ENCODE measurements around the gene COX8C. TPM values are rescaled to one million over a fixed set of nuclear protein-coding genes. Genes with fewer than 3 reads are reported as not detected.

COX8C gene, protein sequence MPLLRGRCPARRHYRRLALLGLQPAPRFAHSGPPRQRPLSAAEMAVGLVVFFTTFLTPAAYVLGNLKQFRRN
- total RNA-seq: not detected

DNA sequence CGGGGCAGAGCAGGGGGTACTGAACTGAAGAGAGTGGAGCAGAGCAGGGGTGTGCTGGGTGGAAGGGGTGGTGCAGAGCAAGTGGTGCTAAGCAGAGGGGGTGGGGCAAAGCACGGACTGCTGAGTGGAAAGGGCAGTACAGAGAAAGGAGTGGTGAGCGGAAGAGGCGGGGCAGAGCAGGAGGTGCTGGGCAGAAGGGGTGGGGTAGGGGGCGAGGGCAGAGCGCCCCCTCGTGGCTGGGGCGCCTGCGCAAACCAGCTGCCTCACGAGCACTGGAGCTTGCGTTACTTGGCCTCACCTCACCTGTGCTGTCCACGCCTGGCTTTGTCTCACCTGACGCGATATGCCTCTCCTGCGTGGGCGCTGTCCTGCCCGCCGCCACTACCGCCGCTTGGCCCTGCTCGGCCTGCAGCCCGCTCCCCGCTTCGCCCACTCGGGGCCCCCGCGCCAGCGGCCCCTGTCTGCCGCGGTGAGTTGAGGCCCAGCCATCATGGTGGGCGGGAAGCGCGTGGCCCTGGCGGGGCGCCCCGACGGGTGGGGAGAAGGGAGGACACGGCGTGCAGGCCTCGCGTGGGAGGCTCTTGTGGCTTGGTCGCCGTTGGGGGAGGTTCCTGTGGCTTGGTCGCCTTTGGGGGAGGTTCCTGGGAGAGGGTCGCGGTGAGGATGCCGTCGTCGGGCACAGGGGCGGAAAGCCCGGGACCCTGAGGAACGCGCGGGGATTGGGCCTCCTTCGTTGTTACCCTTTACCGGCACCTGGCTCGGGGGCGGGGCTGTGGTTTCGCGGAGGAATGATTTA lies at the start of gene COX8C:
COX8C (plus strand) TSS at position 257 of the 796 bp plus-strand sequence; CDS start at position 344, 87 bp downstream.
- no peak for ATAC-seq (ENCODE audit: low read depth)
- H3K27me3 Mint-ChIP-seq: peaks cover 8% of the 10 kb centered on the region

DNA sequence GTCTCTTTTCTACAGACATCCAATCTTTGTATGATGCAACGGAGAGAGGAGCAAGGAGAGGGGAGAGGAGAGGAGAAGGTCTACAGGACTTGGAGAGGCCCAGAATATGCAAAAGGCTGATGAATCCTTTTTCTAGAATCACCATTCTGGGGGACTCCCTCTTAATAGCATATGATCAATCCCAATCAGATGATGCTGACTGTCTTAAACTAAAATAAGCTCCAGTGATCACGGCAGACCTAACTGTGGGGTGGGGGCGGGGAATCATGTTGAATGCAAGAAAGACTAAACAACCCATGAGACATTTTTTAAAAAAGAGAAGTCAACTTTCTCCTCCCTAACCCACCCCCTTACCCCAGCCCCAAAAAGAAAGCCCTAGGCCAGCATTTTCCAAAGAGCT lies 47.6 kb upstream of the COX8C start:
- POLR2A ChIA-PET: no interaction called here
- Mint-ChIP-seq H3K4me3 (no peak overlapping the region), H3K36me3 (peaks cover 4% of the 10 kb centered on the region), H3K27ac (no peak overlapping the region), H3K4me1 (peaks cover 1% of the 10 kb centered on the region), H3K9me3 (no peaks in the 10 kb centered on the region), H3K27me3 (no peaks in the 10 kb centered on the region)
- no peak for ATAC-seq (ENCODE audit: low read depth)
- DNase-seq: no peak

More for the DNA sequence above, at the start of gene COX8C:
- no peak within 1 kb of the TSS for H3K27ac Mint-ChIP-seq
- no peak within 1 kb of the TSS for H3K4me3 Mint-ChIP-seq
- H3K36me3 Mint-ChIP-seq: no peaks in the 10 kb centered on the region
- no peak for DNase-seq
- POLR2A ChIA-PET: no interaction called here
- H3K9me3 Mint-ChIP-seq: peaks cover 3% of the 10 kb centered on the region
- H3K4me1 Mint-ChIP-seq: no peaks in the 10 kb centered on the region

DNA sequence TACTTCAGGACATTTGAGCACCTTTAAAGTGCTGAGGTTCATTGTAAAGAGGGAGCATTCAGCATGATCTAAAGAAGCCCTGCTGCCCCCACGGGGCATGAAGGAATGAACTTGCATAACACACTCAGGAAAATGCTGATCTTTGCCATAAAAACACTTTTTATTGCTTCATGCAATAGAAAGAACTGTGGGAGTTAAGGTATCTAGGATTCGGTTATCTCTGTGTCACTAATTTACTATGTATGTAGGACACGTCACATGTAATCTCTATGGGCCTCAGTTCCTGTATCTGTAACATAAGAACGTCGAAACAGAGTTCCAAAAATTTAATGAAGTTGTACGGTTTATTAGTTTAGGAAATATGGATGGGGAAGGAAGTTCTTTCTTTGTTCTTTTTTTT lies 47.1 kb upstream of the COX8C start:
- ATAC-seq (ENCODE audit: low read depth) (no peak), DNase-seq (no peak)
- H3K36me3 Mint-ChIP-seq: peaks cover 2% of the 10 kb centered on the region
- no peak overlapping the region for H3K27ac Mint-ChIP-seq
- POLR2A ChIA-PET: no interaction called here
- no peaks in the 10 kb centered on the region for H3K27me3 Mint-ChIP-seq
- no peaks in the 10 kb centered on the region for H3K9me3 Mint-ChIP-seq
- H3K4me1 Mint-ChIP-seq: peaks cover 1% of the 10 kb centered on the region
- H3K4me3 Mint-ChIP-seq: no peak overlapping the region

DNA sequence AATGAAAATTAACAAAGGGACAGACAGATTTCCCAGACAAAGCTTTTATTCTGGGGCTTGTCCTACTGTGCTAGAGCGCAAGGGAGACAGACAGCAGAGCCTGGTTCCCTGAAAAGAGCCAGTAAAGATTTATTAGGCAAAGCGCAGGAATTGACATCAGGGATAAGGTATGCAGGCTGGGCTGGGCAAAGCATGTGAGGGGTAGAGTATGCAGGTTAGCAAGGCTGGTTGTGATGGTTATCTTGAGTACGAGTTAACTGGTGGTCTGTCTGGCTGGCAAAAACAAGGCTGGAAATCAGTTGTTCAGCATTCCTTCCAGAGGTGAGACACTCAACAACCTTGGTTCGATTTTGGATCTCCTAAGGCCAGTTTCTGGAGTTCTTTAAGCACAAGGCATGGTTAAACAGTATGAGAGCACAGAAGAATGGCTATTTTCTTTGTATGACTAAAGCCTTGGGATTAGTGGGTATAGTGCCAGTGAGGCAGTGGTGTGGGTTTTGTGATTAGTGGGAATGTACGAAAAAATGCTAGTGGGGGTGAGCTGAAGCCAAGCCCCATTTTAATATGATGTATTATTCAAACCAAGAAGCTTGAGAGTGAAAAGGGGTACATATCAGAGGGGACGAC lies 45.0 kb upstream of the COX8C start:
- Mint-ChIP-seq H3K4me1 (peaks cover 1% of the 10 kb centered on the region), H3K36me3 (peaks cover 2% of the 10 kb centered on the region), H3K27ac (no peak overlapping the region), H3K4me3 (no peak overlapping the region), H3K27me3 (no peaks in the 10 kb centered on the region), H3K9me3 (no peaks in the 10 kb centered on the region)
- no peak for DNase-seq
- POLR2A ChIA-PET: no interaction called here
- ATAC-seq (ENCODE audit: low read depth): no peak

DNA sequence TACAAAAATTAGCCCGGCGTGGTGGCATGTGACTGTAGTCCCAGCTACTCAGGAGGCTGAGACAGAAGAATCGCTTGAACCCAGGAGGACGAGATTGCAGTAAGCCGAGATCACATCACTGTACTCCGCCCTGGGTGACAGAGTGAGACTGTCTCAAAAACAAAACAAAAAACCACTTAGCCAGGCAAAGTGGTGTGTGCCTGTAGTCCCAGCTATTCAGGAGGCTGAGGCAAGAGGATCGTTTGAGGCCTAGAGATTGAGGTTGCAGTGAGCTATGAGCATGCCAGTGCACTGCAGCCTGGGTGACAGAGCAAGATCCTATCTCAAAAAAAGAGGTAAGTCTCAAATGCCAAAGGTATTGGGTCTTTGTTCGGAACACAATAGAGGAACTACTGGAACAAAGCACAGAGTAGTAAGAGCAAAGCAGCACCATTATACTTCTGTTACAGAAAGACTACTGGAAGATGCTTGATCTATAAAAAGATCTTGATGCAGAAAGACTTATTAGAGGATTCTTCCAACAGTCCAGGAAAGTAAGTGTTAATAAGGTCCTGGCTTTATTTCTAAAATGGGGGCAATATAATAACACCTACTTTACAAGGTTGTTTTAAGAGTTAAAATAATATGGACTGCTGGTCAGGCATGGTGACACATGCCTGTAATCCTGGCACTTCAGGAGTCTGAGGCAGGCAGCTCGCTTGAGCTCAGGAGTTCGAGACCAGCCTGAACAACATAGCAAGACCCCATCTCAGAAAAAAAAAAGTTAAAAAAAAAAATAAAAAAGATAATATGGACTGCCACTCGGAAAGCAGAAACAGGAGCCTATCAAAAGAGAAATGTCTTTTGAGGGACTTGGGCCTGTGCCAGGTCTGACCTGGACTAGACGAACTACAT lies 44.0 kb upstream of the COX8C start:
- ATAC-seq (ENCODE audit: low read depth) (no peak), DNase-seq (no peak)
- Mint-ChIP-seq H3K4me1 (peaks cover 1% of the 10 kb centered on the region), H3K27ac (no peak overlapping the region), H3K9me3 (no peaks in the 10 kb centered on the region), H3K4me3 (no peak overlapping the region), H3K27me3 (no peaks in the 10 kb centered on the region), H3K36me3 (peaks cover 2% of the 10 kb centered on the region)
- POLR2A ChIA-PET: no interaction called here

DNA sequence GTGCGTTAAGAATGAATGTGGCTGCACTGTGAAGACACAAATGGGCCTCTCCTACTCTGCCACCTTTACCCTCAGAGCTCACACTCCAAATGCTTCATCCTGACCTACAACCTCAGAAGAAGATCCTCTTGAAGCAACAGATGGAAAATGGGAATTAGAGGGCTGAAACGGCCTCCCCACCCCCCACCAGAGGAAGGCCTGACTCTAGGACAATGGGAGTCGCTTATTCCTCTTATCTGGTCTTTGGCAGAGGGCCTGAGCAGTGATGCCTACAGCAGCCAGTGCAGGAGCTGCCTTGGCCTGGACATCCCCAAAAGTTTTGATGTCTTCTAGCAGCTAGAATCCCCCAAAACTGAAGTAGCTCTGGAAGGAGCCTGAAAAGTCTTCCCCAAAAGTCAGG lies 43.3 kb upstream of the COX8C start:
- no peaks in the 10 kb centered on the region for H3K27me3 Mint-ChIP-seq
- H3K9me3 Mint-ChIP-seq: no peaks in the 10 kb centered on the region
- peaks cover 2% of the 10 kb centered on the region for H3K36me3 Mint-ChIP-seq
- H3K4me3 Mint-ChIP-seq: no peak overlapping the region
- no peak for DNase-seq
- POLR2A ChIA-PET: no interaction called here
- peaks cover 1% of the 10 kb centered on the region for H3K4me1 Mint-ChIP-seq
- H3K27ac Mint-ChIP-seq: no peak overlapping the region
- ATAC-seq (ENCODE audit: low read depth): no peak

DNA sequence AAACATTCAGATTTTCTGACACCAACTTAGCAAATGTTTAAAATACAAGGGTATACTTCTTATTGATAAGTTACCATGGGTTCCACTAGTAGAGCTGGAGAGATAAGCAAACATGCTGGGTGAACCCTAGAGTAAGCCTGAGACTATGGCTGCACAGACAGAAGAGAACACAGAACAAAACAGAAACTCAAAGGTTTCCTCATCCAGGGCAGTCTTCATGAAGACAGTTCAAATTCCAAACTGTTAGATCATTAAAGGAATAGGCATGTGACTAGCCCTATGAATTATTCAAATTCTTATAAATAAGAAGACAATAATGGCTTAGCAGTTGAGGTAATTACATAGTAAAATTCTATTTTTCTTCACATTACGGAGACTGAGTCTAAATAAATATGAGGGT lies 42.2 kb upstream of the COX8C start:
- Mint-ChIP-seq H3K4me3 (no peak overlapping the region), H3K27me3 (no peaks in the 10 kb centered on the region)

DNA sequence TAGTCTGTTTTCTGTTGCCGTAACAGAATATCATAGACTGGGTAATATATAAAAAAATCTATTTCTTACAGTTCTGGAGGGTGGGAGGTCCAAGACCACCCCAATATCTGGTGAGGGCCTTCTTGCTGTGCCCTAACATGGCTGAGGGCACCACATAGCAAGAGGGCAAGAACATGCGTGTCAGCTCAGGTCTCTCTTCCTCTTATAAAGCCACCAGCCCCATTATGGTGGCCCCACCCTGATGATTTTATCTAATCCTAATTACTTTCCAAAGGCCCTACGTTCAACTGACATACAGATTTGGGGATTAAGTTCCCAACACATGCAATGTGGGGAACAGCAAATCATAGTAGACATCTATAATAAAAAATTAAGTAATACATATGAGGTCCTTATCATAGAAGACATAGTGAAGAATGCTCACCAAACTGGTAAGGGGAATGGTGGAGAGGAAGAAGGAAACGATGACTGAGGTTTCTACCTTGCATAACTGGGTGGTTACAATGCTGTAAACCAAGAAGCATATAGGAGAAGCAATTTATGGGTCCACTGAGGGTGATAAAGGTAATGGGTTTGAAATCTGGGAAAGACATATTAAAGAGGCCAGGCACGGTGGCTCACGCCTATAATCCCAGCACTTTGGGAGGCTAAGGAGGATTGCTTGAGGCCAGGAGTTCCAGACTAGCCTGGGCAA lies 41.1 kb upstream of the COX8C start:
- Mint-ChIP-seq H3K4me3 (no peak overlapping the region), H3K4me1 (peaks cover 1% of the 10 kb centered on the region), H3K27ac (no peak overlapping the region), H3K27me3 (no peaks in the 10 kb centered on the region), H3K36me3 (no peaks in the 10 kb centered on the region), H3K9me3 (no peaks in the 10 kb centered on the region)
- POLR2A ChIA-PET: interaction anchor here (0.6 kb wide), 1 partner anchor 18 kb away, joined by 3 read pairs; no protein-coding TSS in a partner anchor
- ATAC-seq (ENCODE audit: low read depth) (no peak), DNase-seq (no peak)

More for the DNA sequence above, 42.2 kb upstream of the COX8C start:
- POLR2A ChIA-PET: no interaction called here
- ATAC-seq (ENCODE audit: low read depth): no peak
- Mint-ChIP-seq H3K27ac (no peak overlapping the region), H3K36me3 (peaks cover 2% of the 10 kb centered on the region), H3K4me1 (peaks cover 1% of the 10 kb centered on the region), H3K9me3 (no peaks in the 10 kb centered on the region)
- no peak for DNase-seq

DNA sequence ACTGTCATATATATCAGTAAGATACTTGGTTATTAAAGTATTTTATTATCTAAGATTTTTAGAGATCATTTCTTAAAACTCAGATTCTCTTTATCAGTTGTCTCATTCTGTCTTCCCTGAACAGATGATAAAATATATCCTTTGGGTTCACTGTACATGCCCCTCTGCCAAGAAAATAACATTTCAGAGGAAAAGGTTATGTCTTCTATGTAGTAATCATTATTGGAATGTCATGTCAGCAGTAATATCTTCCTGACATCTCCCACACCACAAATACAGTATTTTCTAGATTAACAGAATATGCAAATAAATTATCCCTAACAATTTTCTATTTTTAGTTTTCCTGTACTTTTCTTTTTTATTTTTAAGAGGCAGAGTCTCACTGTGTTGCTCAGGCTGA lies 40.2 kb upstream of the COX8C start:
- no peak for DNase-seq
- Mint-ChIP-seq H3K36me3 (no peaks in the 10 kb centered on the region), H3K27me3 (no peaks in the 10 kb centered on the region), H3K4me1 (peaks cover 1% of the 10 kb centered on the region), H3K9me3 (no peaks in the 10 kb centered on the region), H3K27ac (no peak overlapping the region), H3K4me3 (no peak overlapping the region)
- POLR2A ChIA-PET: no interaction called here
- ATAC-seq (ENCODE audit: low read depth): no peak

DNA sequence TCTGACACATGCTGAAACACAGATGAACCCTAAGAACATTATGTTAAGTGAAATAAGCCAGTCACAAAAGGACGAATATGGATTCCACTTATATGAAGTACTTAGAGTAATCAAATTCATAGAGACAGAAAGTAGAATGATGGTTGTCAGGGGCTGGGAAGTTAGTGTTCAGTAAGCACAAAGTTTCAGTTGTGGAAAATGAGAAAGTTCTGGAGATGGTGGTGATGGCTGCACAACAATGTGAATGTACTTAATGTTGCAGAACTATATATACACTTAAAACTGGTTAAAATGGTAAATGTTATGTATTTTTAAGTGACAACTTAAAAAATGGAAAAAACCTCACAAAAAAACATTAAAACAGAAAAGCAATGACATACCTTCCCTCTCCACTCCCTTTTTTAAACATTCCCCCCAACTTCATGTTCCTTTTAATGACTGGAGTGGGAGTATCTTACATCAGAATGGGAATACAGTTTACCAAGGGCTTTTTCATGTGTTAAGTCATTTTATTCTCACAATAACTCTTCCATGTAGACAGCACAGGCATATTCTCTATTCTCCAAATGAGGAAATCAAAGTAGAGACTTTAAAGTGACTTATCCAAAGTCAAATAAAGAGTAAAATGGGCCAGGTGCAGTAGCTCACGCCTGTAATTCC lies 38.2 kb upstream of the COX8C start:
- Mint-ChIP-seq H3K27me3 (no peaks in the 10 kb centered on the region), H3K4me3 (no peak overlapping the region), H3K36me3 (no peaks in the 10 kb centered on the region), H3K4me1 (no peaks in the 10 kb centered on the region), H3K9me3 (no peaks in the 10 kb centered on the region), H3K27ac (no peak overlapping the region)
- no peak for DNase-seq
- POLR2A ChIA-PET: no interaction called here
- ATAC-seq (ENCODE audit: low read depth): no peak

DNA sequence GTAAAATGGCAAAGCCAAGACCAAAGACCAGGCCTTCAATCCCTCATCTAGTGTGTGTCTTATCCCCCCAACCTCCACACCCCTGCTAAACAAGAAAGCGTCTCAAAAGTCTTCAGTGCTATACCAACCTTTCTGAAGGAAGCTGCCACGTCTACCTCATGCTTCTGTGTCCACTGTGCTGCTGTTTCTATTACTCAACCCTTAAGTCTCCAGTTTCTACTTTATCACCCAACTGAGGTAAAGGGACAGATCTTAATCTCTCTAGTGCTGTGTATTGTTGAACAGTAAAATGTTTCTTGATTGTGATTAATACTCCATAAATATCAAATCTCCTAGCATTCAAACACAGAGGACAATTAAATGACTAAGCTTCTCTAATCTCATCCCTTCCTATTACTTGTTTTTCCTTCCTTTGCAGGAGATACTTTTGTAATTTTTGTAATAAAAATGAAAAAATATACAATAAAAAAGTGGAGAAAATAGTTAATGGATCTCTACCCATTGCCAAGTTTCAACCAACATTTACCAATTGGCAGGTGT lies 37.5 kb upstream of the COX8C start:
- no peaks in the 10 kb centered on the region for H3K4me1 Mint-ChIP-seq

DNA sequence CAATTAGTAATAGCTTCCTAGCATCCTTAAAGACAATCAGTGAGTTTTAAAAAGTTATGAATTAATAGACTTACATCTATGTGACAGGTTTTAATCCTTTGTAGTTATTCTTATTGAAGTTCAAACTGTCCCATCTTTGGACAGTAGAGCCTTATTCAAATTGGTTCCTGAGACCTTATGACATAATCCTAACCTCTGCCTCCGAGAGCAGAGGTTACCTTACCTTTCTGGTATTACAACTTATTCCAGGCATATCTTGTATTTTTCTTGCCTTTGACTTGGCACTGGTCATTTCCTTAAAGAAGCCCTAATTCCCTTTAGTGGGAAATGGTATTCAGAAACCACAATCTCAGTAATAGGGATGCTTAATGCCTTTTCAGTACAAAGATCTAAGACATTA lies 35.9 kb upstream of the COX8C start:
- POLR2A ChIA-PET: no interaction called here
- ATAC-seq (ENCODE audit: low read depth): no peak
- Mint-ChIP-seq H3K9me3 (no peaks in the 10 kb centered on the region), H3K27ac (no peak overlapping the region), H3K27me3 (no peaks in the 10 kb centered on the region), H3K36me3 (no peaks in the 10 kb centered on the region), H3K4me3 (no peak overlapping the region), H3K4me1 (no peaks in the 10 kb centered on the region)
- no peak for DNase-seq

More for the DNA sequence above, 37.5 kb upstream of the COX8C start:
- DNase-seq (no peak), ATAC-seq (ENCODE audit: low read depth) (no peak)
- Mint-ChIP-seq H3K9me3 (no peaks in the 10 kb centered on the region), H3K36me3 (no peaks in the 10 kb centered on the region), H3K4me3 (no peak overlapping the region), H3K27me3 (no peaks in the 10 kb centered on the region), H3K27ac (no peak overlapping the region)
- POLR2A ChIA-PET: interaction anchor here (0.6 kb wide), 1 partner anchor 27 kb away, joined by 3 read pairs; no protein-coding TSS in a partner anchor

All from activated naive CD8-positive, alpha-beta T cell treated with anti-CD3 and anti-CD28 coated beads, Interleukin-2, amount 10 ng/mL, durations not matched to agents 7 days and 5 days (primary cell).